GM21737 (cell line): Measurements from ENCODE around the gene MEIS2.

Source experiments
- ATAC-seq: cut with Tn5 transposase; IDR thresholded peaks from one replicate; pipeline ENCODE4 v1.9.1; 2021; ENCODE audit warnings: mild to moderate bottlenecking, moderate library complexity; ENCODE audit not compliant: unreplicated experiment

Gene MEIS2

DNA sequence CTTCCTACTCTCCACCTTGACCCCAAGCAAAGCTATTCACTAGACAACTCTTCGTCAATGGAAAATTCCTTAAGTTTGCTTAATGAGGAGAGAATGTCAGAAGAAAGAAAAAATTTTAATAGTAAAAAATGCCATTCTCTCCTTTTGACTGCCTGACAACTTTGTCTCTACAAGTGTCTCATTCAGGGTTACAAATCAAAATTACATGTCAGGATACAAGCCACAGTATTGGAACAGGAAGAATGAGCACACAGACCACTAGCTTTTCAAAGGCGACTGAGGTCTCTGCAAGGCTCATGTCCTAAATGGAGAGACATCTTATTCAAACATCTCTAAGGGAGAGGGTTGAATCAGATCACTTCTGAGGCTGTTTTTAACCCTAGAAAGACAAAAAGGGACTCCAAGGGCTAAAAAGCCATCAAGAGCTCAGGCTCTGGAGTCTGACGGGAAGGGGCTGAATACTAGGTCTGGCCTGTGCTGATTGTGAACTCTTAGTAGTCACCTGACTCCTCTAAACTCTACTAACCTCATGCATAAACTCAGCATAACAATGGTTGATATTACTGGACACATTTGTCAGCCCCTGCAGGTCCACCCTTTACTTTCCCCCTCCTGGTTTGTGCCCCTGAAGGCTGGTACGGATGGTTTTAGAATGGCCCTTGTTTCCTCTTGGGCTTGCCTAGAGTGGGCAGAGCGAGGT is 12.8 kb upstream of the MEIS2 start:
- ATAC-seq: no peak

DNA sequence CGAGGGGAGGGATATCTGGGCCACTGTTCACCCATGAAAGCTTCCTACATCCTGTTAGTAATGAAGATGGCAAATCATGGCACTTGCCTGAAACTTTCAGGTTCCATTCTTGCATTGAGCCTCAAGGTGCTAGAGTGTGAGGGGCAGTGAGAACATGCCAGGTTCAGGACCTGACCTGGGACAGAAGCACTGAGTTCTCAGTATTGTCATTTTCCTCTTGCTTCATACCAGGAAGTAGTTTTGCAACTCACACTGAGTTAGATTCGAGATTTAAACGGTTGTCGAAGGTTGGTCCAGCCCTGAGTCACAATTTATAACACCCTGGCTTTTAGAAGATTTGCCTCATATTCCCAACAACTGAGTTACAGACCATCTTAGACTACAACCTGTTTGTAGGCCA is 11.8 kb upstream of the MEIS2 start:
- no peak for ATAC-seq

DNA sequence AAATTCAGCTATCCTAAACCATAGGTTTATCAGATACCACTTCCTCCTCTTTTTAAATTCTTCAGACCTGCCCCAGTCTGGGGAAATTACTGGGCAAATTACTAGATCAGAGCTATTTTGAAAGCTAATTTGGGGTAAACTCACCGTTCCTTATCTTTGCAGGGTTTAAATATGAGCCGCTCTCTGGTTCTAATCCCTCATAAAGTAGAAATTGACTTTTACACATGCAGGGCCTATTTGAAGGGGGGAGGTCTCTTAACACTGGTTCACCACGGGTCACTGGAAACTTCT is 11.0 kb upstream of the MEIS2 start:
- ATAC-seq: no peak

DNA sequence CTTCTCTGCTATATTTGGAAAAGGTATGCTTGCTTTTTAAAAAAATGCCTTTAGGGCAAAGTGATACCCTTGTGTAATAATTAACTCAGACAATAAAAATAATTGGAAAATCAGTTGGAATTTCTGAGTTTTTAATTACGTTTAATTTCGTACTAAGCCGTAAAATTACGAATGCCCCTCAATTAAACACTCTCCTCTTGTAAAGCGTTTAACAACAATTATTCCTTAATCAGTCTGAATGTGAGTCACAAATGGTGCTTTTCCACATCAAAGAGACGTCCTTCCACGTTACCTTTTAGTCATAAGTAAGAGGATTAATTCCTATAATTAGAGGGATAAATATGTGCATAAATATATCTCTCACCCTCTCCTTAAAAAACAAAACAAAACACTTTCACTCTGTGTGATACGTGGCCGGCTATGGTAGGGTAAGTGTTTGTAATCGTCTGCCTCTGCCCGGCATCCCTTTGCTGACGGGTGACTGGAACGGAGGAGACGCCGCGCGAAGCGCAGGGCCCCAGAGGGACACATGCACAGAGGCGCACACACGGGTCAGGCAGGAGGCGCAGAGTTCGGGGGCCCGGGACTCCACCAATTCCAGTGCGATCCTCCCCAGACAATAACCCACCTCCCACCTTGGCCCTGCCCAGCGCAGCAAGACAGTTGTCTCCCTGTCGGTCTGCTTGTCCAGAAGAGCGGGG is 9.7 kb upstream of the MEIS2 start:
- ATAC-seq: no peak

DNA sequence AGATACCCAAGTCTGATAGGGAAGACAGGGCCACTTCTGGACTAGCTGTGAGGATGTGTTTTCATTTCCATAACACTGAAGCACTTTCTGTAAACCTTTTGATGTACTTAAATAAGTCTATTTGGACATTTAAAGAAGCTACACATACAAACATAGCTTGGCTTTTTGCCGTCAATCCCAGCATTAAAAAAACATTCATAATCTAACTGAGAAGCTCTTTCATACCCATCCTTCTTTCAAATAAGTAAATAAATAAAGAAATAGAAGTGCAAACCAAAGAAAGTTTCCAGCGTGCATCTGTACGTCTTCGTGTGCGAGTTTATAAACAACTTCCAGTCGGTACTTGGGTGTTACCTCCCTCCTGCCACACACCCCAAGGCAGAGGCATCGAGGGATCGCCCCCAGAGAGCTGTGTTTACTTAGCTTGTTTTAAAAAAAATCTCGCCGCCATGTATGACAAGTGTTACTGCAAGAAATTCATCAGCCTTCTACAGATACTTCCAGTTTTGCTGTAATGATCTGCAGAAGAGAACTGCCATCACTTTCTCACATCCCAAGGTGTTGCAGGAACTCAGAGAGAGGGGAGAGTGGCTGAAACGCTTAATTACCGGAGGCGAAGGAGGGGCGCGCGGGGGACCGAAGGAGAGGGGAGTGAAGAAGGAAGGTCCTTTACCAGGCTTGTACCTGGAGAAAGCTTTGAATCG is 9.0 kb upstream of the MEIS2 start:
- no peak for ATAC-seq

DNA sequence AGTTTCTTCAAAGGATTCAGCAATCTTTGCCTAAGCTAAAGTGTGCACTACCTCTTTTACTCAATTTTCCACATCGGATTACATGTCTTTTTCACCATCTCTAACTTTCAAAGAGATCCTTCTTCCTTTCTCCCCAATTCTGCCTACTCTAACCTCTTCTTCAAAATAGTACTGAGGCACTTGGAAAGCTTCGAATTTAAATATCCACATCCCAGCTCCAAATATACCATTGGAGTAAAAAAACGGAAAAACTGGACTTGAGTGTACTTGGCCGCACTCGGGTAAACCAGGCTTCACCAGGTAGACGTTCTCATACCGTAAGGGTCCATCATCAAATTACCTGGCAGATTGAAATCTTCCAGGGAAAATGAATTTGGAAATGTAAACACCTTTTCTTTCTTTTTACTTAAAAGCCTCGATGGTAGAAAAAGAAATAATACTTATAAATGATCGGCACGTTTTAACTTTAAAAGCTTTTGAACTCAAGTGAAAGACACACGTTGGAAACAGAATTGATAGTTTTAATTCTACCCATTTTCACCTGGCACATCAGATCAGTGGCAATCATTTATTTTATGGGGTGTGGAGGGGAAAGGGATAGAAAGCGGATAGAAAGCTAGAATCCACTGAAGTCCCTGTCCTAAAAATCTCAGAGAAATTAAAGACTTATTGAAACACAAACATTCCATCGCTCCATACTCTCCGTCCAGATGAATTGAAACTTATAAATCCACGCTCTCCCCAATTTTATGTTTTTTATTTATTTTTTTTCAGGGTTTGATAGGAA is 8.2 kb upstream of the MEIS2 start:
- no peak for ATAC-seq

DNA sequence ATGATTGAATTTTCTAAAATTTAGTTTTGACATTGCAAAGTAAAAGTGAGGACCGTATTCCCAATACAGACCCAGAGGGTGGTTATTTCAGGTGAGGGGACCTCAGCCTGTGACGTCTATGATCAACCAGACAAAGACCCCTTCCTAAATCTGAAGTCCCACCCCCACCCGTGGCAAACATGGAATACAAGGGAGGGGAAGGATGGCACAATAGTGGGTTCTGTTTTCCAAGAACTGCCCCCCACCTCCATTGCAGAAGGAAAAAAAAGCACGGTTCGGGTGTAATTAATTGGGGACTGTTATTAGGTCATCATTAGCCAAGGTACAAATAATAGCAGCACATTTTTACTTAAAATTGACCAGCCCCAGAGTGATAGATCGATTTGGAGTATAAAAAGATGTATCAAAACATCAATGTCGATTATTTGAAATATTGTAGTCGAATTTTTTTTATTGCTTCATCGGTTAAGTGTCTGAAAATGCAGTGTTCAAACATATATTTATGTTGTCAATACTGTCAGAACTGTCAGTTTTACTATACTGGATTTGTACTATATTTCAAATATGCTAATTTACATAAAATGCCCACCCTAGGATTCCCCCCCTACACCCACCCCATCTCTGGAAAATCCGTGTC is 7.5 kb upstream of the MEIS2 start:
- no peak for ATAC-seq

DNA sequence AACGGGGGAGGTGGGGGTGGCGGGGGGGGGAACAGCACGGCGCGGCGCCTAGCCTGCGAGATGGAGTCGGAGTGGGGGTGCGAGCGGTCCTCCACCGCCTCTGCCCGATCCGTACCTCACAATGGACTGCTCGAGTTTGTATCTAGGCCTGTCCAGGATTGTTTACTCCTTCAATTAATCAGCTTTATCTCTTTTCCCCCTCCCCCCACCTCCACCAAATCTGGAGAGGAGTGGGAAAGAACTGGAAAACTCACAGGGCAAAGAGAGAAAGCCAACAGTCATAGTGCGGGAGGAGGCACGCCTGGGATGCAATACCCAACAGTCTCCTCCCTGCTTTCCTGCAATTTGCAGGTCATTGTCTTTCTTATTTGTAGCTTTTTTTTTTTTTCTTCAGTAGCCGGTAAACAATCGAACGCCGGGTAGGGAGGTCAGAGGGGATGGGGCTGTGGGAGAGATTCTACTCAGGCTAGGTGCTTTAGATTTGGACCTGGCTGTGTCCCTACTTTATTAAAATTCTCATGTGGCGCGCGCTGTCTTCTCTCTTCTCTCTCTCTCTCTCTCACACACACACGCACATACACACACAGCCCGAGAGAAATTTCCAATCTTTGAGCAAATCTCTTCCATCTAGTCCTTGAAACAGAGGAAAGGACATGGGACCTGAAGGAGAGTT is 6.9 kb upstream of the MEIS2 start:
- no peak for ATAC-seq

DNA sequence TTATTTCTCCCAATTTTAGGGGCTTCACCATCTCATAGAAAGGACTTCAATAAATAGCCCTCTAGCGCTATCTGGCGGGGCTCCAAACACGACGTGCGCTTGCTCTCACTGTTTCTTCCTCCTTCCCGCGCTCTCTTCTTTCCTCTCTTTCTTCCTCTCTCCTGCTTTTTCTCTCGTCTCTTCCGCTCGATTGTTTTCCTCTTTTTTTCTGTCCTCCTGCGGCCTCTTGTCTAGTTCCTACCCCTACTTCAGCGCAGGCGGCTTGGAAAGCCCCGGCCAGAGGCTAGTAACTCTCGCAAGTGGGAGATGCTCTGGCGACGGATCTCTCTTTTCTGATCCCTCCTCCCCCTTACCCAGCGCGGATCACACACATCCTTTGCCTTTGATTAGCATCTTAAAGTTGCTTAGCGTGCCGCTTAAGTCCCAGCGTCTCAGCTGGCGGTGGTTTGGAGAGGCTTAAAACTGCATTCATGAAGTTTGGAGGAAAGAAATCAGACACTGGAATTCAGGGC is 6.2 kb upstream of the MEIS2 start:
- no peak for ATAC-seq

DNA sequence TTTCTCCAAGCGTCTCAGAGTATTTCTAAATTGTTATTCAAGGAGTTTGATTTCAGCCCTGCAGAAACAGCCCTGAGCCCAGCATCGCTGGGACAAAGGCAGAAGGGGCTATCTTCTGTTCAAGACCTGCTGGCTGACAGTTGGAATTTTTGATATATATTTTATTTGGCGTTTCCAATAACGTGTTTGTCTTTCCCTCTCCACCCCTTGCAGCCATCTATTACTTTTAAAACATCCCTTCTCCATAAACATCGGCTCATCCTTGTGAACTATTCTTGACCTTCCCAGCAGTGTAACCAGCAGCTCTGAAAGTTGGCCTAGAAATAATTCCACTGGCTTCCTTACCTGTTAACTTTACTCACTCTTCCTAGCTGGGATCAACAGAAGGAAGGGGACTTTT is 5.5 kb upstream of the MEIS2 start:
- no peak for ATAC-seq

DNA sequence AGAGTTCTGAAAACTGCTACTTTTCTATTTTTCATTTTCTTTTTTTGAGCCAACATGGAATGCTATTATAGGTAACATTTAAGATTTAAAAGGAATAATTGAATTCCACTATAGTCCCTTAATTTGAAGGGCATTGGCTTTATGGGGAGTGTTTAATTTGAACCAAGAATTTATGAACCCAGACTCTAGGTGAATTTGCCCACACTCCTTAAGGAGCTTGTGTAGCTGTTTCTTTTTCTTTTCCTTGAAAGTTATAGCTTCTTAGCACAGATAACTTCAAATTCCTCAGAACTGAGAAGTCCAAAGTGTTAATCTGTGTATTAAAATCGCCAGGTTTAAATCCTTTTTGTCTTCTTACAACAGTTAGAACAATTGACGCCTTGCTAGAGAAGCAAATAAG is 4.7 kb upstream of the MEIS2 start:
- ATAC-seq: no peak

DNA sequence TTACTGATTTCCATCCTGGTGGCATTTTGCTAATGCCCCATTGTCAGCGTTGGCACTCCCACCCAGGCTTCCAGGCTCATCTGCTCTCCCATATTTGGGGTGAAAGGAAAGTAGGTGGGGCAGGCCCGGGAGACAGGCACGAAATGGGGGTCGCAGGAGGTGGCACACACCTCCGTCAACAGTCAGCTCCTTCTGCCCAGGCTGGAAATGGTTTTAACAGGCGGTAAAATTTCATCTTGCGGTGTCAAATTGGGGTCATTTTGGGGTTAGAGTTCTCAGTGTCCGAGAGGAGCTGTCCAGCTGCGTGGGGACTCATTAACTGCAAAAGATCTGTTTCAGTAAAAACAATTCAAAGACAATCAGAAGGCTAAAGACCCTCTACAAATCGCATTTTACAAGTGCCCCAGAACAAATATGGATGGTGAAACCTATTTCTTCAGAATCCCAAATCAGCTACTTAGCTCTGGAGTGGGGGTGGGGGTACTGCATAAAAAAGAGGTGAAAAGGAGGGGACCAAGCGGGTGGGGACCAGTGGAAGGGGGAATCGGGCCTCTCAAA is 4.2 kb upstream of the MEIS2 start:
- ATAC-seq: no peak

DNA sequence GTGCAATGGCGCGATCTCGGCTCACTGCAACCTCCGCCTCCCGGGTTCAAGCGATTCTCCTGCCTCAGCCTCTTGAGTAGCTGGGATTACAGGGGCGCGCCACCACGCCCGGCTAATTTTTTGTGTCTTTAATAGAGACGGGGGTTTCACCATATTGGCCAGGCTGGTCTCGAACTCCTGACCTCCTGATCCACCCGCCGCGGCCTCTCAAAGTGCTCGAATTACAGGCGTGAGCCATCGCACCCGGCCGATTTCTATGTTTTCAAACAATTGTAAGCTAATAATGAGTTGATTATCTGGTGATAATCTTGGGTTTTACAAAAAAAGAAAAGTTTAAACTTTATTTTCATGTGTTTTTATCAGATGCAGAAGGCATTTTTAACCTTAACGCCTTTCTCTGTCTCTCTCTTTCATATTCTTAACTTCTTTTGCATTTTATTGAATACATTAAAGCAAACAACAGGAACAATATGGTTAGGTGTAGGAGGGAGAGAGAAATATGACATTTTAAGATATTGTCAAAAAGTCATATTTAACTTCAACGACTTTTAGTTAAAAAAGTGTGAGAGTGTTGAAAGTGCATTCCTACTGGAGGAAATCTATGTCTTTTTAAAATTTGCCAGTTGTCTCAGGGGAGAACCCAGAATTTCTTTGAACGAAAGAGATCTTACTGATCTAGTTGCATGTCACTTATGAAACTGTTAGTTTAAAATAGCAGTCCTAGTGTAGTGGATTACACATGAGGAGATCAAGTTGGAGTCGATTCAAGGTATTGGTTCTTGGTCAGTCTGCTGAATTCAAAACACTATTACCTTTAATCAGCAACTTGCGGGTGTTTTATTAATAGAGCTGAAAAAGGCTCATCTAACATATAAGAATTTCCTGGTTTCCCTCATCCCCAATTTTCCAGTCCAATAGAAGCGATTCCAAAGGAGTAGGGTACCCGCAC is 3.4 kb upstream of the MEIS2 start:
- no peak for ATAC-seq

DNA sequence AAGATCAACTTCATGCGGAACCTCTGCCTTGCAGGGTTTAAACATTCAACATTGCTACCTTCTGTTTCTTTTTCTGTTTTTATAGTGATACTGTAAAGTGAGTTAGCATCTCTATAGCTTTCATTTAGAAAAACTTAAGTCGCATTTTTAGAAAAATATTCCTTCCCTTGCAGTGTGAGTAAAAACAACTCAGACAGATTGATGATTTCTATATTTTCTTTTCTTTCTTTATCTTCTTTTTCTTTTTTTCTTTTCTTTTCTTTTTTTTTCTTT is 2.8 kb upstream of the MEIS2 start:
- no peak for ATAC-seq

DNA sequence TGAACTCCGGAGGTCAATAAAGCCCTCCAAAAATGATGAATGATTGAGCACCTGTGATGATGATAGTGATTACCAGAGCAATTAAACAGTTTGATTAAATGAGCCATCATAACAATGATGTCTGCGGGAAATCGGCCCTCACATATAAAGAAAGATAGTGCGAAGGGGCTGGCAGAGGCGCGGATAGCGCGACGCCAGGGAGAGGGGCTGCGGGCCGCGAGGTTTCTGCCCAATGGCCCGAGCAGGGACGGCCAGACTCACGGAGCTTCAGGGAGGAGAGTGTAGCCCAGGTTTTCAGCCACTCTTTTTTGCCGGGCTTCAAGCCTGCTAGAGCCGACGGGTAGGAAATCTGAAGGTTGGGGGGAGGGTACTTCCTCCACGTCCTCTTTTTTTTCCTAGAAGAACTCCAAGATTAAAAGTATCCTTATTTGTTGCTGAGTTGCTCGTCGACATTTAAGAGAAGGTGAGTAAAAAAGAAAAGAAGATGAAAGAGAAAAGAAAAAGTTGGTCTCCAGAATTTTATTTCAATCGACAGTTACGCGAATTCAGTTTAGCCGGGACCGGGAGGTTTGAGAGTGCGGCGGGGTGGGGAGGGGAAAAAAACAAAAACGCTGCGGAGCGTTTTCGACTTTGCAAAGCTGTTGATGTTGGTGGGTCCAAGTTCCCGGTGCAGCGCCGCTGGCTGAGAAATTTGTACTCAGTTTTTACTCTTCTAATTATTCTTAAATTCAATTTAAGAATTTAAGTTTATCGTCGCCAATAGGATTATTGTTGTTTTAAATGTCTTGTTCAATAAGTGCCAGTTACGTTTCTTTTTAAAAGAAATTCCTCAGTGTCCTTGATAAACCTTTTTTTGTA is 2.2 kb upstream of the MEIS2 start:
- ATAC-seq: no peak

DNA sequence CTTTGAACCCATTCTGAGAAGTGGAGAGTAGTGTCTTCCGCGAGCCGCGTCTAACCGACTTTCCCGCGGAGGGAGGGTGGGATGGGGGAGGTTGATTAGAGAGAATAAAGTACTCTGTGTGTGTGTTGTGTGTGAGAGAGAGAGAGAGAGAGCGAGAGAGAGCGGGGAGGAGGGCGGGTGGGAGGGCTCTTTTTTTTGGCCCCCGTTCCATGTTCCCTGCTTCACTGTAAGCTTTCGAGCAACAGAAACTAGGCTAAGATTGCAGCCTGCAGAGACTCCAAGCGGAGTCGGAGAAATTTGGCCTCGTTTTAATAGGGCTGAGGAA is 1.6 kb upstream of the MEIS2 start:
- ATAC-seq: no peak

DNA sequence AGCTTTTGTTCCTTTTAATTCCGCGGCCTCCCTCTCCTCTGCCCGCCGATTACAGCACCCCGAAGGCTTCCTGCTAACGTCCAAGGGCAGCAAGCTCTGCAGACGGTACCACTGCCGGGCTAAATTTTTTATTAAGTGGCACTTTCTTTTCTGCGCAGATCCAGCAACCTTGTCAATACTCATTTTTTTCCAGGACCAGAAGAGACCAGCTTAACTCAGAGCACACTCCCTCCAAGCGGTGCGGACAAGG is 542 bp upstream of the MEIS2 start:
- no peak for ATAC-seq

DNA sequence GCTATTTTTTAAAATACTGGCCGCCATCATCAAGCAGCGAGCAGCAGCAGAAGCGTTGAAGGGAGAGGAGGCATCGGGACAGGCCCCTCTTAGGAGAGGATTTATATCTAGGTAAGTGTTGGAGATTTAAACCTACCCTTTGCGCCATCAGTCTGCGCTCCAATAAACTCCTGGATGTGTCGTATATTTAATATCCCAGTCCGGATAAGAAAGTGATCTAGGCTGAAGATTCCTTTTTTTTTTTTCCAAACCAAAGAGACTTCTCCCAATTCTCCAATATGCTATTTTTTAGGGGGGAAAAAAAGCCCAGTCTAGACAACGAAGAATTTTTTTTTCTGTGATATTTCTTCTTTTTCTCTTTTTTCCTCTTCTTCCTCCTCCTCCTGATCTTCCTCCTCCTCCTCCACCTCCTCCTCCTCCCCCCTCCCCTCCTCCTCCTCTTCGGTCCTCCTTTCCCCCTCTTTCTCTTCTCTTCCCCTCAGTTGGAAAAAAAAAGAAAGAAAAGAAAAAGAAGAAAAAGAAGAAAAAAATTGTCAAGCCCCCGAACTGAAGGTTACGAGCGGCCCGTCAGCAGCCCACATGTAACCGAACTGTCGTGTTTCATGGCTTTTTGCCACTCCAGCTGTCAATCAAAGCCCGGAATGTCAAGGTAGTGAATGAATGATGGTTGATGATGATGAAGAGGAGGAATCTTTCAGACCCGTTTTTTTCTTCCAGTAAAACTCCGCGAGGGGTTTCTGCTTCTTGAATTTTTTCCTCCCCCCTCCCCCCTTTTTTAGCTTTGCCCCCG is 835 bp downstream of the MEIS2 start:
- no peak for ATAC-seq
